ENCODE measurements around the gene TMEM109.

Gene TMEM109

DNA sequence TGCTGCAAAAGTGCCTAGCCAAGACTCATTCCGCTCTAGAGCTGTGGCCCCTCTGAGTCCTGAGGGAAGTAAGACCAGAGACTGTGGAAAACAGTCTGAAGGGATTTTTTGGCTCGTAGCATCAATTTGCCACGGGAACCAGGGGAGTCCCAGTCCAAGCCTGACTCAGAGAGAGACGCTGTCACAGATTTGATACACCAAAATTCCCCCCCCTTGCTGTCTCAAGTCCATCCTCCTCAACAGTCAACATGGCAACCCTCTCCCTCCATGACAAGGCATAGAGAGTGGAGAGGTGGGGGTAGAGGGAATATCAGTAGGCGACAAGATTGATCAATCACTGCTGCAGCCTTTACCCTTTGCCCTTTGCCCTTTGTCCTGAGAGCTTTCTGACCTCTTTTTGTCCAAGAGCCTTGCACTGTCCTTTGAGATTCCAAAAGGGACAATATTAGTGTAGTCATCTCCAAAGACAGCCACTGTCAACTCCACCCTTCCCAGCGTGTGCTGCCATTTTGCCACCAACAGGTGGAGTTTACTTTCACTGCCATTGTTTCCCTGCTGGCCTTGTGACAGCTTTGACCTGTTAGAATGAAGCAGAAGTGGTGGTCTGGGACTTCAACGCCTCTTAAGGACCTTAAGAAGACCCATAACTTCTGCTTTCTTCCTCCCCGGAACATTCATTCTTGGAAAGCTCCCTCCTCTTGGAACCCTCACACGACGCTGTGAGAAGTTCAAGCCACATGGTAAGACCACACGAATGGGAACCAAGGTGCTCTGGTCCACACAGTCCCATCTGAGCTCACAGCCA is 30.7 kb downstream of the TMEM109 start:
- no peak for DNase-seq

DNA sequence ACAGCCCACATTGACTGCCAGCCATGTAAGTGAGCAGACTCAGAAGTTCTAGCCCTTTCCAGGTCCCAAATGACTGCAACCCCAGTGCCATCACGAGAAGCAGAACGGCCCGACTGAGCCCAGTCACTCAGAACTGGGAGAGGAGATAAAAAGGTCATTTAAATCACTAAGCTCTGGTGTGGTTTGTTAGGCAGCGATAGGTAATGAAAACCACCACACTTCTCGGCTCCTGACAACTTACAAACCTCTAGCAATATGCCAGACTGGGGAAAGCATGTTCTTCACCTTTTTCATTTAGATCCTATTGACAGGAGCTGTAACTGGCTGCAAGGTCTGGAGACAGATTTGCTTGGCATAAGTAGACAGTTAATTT is 31.3 kb downstream of the TMEM109 start:
- no peak for DNase-seq

DNA sequence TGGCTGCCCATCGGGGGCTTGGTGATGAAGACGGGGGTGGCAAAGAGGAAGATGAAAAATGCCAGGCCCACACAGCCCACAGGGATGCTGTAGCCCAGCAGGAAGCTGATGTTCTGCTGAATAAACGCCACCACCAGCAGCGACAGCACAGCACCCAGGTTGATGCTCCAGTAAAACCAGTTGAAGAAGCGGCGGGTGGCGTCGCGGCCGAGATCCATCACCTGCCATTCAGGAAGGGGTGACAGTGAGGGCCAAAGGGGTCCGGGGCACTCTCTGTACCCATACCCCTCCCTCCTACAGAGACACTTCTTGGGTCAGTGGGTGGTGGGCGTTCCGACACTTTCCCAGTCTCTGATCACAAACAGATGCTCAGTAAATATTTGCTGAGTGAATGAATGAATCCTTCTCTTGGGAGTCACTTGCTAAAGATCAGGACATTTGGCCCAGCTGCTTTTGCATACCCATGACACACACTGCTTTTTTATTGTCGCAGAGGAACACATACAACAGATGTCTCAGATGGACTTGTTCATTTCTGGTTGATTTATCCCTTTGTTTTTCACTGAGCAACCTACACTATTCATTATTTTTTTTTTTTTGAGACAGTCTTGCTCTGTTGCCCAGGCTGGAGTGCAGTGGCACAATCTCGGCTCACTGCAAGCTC is 32.8 kb downstream of the TMEM109 start:
- DNase-seq: no peak

DNA sequence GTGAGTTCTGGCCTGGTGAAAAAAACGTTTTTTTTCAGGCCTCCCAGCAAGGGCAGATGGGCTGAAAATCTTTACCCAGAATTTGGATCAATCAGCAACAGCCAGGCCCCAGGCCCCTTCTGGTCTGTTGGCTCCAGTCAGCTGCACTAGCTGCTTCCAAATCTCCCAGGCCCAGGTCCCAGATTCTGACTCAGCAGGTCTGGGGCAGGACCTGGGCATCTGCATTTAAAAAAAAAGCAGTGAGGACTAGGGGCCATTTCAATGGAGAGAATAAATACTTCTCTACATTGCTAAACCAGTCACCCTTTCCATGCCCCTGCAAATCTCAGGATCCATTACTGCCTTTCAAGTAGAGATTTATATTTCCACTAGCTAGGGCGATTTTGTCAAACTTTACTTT is 33.7 kb downstream of the TMEM109 start:
- DNase-seq: no peak

DNA sequence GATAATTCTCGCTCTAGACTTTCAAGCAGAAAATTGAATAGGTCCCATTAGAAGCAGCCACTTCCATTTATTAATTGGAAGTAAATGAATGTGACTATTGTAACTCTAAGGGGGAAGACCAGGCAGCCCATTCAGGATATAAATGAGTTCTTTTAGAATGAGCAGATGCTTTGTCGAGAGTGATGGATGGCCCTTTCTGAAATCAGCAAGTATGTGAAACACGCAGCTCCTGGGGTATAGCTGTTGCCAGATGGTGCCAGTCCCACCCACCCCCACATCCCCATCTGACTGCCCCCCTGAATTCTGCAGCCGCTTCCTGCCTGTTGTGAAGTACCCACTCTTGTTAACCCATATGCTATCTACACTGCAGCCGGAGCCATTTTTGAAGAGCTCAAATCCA is 34.3 kb downstream of the TMEM109 start:
- no peak for DNase-seq

DNA sequence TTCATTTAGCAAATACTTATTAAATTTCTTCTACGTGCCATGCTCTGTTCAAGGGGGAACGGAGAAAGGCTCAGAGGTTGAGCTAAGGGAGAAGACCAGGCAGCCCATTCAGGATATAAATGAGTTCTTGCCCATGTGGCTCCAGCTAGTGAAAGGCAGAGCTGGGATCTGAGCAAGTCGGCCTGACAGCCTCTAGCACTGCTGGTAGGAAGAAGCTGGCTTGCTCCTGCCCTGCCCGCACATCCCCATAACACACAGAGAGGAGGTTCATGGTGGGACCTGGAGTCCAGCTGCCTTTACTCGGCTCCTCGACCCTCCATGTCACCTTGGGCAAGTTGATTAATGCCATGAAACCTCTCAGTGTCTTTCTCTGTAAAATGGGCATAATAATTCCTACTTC is 36.1 kb downstream of the TMEM109 start:
- no peak for DNase-seq

DNA sequence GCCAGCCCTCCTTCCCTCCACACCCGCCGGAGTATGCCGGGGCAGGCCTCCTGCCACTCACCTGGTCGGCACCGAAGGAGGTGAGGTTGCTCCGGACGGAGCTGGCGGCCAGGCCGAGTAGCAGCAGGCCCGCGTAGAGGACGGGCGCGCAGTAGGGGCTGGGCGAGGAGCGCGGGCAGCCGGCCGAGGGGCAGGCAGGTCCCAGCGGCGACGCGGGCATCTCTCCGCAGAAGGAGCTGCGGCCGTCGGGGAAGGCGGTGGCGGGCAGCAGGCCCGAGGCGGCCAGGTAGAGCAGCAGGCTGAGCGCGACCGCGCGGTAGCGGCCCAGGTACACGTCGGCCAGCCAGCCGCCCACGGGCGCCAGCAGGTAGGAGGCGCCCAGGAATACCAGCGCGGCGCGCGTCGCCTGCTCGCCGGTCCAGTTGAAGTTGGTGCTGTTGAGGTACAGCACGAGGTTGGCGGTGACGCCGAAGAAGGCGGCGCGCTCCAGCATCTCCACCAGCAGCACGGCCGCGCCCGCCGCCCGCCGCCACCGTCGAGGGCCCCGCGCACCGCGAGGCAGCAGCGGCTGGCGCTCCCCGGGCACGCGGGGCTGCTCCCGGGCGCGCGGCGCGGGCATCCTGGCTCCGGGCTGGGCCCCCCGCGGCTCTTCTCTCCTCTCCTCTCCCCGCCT is 37.1 kb downstream of the TMEM109 start:
- DNase-seq: no peak

DNA sequence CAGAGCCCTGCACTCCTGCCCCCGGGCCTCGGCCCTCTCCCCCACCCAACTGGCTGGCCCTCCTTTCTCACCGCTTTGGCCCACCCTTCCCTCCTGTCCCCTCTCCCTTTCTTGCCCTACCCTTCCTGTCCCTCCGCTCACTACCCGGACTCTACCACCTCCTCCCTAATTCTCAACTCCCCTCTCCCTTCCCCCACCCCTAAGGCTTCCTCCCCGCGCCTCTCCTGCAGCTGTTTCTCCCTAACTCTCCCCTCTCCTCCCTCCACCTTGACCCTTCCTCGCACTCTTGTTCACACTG is 37.6 kb downstream of the TMEM109 start:
- no peak for DNase-seq

DNA sequence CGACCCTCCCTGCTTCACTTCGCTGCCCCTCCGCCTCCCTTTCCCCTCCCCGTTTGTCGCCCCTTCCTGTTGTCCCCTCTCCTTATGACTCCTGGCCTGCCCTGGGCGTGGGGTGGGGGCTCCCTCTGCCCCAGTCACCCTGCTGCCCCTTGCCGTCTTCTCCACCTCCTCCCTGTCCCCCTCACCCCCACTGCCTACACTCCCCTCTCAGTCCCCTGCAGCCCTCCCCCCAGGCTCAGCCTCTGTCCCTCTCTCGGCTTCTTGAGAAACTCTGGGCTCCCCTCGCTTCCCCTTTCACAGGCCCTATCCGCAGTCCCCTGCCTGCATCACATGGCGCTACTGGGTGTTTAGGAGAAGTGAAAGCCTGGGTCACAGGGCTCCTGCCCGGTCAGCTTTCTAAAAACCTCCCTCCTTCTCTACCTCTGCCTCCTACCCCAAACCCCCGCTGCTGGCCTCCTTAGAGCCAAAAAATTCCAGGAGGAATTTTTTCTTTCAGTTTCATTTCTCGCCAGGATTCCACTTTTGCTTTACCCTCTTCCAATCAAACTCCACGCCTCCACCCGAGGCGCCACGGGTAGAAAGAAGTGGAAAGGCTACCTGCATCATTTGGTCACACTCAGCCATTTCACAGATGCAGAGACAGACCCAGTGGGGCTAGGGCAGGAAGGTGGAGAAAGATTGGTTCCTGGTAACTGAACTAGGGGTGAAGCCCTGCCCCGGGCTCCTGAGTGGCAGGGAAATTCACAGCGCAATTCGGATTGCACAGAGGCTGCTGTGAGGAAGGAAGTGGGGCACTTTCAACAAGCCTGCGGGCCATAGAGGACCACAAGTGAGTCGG is 38.2 kb downstream of the TMEM109 start, which contains the start of gene SLC15A3:
TSS of gene SLC15A3 (minus strand) at position 273 of the 838 bp plus-strand sequence. CDS start 625 bp downstream, outside the sequence.
- no peak for DNase-seq

DNA sequence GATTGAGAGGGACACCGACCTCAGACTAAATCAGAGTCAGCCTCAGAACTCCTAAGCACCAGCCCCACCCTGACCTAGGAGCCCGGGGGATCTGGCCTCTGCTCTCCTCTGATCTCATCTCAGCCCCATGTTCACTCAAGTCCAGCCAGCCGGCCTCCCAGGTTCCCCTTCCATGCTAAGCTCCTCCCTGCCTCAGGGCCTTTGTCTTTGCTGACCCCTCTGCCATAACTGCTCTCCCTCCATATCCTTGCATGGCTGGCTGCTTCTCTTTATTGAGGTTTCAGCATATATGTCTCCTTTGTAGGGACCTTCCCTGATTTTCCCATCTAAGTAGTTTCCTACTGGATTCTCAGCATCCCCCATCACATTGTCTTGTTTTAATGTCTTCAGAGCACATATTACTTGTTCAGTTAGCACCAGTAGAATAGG is 38.8 kb downstream of the TMEM109 start:
- no peak for DNase-seq

DNA sequence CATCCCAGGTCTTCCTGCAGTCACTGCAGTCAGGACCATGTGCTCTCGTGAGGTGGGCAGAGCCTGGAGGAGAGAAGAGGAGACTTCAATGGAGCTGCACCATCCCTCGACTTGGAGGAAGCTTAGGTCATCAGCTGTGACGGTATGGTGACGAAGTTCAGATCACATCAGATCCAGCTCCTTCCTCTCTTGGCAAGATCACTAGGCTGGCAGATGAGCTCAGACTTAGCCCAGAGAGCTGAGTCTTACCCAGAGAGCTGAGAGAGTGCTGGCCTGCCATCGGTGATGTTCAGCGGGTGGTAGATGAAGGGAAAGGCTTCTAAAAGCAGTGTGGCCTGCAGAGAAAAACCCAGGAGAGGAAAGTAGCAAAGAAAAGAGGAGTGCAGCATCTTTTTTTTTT is 39.8 kb downstream of the TMEM109 start:
- no peak for DNase-seq

DNA sequence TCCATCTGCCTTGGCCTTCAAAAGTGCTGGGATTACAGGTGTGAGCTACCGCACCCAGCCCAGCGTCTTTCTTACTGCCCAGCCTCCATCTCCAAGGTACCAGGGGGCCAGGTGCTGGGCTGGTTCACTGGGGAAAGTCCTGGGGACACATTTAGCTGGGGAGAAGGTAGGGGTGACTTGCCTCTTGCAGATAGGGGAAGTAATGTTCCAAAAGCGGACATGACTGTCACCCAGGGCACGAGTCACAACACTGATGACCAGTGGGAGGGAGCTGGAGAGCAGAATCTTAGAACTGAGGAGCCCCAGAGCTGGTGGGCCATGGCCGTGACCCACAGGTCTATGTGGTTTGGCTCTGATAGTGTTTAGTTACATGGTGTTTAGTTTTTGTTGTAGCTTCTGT is 40.5 kb downstream of the TMEM109 start:
- DNase-seq: no peak

DNA sequence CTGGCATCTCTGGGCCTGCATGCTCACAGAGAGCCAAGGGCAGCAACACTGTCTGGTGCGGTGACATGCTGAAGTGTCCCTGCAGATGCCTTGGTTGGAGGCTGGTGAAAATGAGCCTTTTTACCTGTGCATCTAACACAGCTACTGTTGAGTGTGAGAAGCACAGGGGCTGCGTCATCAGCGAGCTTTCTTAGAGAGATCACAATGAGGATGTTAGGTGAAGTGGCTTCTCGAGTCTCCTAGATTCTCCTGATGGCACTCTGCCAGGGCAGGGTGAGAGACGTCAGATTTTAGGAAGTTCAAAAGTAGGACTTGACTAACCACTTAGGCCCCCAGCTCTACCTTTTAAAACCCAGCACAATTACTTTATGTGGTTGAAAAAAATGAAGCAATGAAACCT is 41.6 kb downstream of the TMEM109 start:
- DNase-seq: no peak

DNA sequence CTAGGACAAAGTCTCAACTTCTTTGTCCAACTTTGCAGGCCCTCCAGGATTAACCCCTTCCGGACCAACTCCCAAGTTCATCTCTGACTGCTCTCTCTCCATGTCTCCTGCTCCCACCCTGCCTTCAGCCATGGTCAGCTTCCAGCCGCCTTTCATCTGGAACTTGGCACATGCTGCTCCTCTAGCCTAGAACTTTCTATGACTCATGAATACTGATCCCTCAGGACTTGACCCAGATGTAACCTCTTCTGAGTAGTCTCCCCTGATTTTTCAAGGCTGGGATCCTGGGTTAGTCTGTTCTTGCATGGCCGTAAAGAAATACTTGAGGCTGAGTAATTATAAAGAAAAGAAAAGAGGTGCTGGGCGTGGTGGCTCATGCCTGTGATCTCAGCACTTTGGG is 43.2 kb downstream of the TMEM109 start:
- DNase-seq: no peak

DNA sequence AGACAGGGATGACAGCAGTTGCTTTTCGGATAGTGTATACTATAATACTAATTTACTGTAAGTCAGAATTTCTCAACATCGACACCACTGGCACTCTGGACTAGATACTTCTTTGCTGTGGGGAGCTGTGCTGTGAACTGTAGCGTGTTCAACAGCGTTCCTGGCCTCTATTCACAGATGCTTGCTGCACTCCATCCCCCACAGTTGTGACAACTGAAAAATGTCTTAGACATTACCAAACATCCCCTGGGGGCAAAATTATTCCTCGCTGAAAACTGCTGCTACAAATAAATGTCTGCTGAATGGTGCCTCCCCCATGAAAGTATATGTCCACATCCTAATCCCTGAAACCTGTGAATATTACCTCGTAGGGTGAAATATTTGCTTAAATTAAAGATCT is 45.5 kb downstream of the TMEM109 start:
- no peak for DNase-seq

DNA sequence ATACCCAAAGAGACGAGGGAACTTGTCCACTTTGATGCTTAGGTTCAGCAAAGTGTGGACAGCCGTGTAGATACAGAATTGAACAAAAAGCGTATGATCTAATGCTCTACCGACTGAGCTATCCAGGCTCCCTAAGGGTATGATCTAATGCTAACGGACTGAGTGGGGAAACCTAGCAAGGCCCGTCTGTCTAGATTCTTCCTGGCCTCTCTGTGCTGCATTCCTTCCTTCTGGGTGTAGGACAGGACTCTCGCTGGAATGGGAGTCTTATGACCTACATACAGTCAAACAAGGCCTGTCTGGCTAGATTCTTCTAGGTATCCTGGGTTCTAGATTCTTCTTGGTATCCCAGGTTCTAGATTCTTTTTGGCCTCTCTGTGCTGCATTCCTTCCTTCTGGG is 46.4 kb downstream of the TMEM109 start:
- DNase-seq: no peak

DNA sequence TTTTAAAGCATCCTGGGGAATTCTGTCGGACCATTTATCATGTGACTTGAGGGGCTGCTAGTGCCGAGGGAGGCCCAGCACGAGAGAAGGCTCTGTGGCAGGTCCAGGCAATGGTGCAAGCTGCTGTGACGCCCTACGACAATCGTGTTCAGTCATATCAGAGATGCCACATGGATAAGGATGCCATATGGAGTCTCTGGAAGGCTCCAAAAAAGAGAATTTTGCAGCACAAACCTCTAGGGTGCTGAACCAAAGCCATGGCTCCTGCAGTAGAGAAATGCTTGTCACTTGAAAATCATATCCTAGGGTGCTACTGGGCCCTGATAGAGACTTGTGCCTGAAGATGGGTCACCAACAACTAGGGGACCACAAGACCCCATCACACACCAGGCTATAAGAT is 50.8 kb downstream of the TMEM109 start:
- DNase-seq: no peak

DNA sequence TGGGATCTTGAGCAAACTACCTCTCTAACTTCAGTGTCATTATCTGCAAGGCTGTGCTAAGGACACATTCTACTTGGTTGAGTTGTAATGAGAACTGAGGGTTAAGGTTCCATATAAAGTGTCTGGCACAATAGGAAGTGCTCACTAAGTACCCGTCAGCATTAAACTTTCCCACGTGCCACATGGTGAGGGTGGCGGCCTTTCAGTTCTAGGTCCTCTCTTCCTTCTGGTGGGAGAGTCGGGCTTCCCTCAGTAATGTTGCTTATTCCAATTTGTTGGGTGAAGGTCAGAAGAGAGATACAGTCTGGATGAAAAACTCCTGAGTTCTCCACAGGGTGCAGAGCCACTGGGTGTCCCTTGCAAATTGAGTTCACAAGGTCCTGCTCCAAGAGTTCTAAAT is 52.9 kb downstream of the TMEM109 start:
- no peak for DNase-seq

DNA sequence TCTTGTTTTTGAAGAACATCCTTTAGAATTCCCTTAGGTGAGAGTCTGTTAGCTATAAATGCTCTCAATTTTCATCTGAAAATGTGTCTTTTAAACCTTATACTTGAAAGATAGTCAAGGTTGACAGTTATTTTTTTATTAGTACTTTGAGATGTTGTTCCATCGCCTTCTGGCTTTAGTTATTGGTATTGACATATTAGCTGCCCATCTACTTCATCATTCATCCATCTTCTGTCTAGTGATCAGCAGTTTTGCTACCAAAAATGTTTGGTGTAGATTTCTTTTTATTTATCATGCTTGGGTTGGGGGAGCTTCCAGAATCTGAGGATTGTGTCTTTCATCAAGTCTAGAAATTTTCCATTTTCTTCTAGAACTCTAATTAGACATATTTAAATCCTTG is 54.3 kb downstream of the TMEM109 start:
- DNase-seq: no peak

DNA sequence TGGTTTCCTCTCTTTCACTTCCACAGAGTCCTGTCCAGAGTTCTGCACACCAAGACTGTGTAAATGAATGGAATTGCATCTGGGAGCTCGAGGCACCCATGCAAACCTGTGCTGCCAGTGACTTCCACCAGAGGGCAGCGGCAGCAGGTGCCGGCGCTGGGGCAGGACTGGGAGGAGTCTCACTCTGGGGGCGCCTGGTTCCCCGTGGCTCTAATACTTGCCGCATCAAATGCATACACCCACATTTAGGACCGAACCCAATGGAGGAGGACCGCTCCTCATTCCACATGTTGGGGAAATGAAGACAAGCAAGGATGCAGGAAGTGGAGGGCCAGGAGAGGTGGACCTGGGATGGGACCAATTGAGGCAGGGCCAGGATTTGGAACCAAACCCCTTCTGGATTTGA is 56.4 kb downstream of the TMEM109 start:
- DNase-seq: peak; percentile 32

DNA sequence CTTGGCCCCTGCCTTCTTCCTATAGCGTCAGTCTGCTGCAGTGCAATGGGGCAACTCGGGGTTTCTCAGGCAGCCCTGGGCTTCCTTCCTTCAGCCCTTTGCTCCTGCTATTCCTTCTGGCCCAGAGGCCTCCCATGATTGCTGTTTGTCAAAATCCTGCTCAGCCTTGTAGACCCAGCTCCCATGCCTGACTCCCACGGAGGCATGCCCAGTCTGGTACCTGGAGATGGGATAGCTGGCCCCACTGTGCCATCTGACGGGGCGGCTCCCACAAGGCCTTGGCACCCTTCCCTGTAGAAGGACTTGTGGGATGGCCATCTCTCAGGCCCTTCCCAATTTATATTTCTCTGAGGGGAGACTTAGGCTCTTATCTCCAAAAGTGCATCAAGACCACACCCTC is 56.9 kb downstream of the TMEM109 start:
- DNase-seq: no peak

DNA sequence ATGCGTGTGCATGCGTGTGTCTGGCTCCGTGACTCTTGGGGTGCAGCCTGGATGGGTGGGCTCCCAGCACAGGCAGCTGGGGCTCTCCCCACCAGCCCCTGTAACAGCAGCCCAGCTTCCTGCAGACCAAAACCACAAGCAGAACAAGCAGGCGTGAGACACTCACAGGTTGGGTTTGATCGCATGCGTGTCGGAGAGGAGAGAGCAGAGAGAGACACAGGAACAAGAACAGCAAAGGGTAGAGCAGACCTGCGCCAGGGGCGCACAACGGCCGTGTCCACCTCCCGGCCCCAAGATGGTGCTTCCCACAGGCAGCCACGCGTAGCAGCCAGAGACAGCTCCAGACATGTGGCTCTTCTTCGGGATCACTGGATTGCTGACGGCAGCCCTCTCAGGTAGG is 57.6 kb downstream of the TMEM109 start, which contains the start of gene CD6:
TSS of gene CD6 (plus strand) at position 161 of the 400 bp plus-strand sequence. CDS start at position 347, 186 bp downstream.
- DNase-seq: no peak

Data from NCI-H1092 (cell line).